Progenitor cell of endocrine pancreas (in vitro differentiated cells): ENCODE results near the gene SRP68. TPM values are rescaled to one million over a fixed set of nuclear protein-coding genes. Genes with fewer than 3 reads are reported as not detected.

ENCODE experiments used
- DNase-seq: peaks from one replicate; pipeline ENCODE4 v3.0.0; 2021; ENCODE audit warnings: low spot score; ENCODE audit not compliant: unreplicated experiment
- H3K27ac Mint-ChIP-seq: 2 replicates; pipeline ENCODE4 v1.8.0; 2021; ENCODE audit warnings: mild to moderate bottlenecking, moderate library complexity, mixed read lengths
- H3K27me3 Mint-ChIP-seq: 2 replicates; pipeline ENCODE4 v1.8.0; 2021; ENCODE audit warnings: mixed read lengths
- H3K36me3 Mint-ChIP-seq: 2 replicates; pipeline ENCODE4 v1.8.0; 2022; ENCODE audit warnings: mixed read lengths; ENCODE audit not compliant: insufficient read depth
- H3K4me1 Mint-ChIP-seq: 2 replicates; pipeline ENCODE4 v1.8.0; 2021; ENCODE audit warnings: low read depth, mixed read lengths
- H3K4me3 Mint-ChIP-seq: 2 replicates; pipeline ENCODE4 v1.8.0; 2021; ENCODE audit warnings: low read depth, mild to moderate bottlenecking, moderate library complexity, mixed read lengths
- H3K9me3 Mint-ChIP-seq: 2 replicates; pipeline ENCODE4 v1.8.0; 2021; ENCODE audit warnings: low read depth, mixed read lengths
- CTCF ChIP-seq: fragments of 200-600 bp; sonication (generic); IDR thresholded peaks from one replicate; pipeline ENCODE4 v1.5.0; 2021; ENCODE audit warnings: antibody characterized with exemption, mild to moderate bottlenecking; ENCODE audit not compliant: unreplicated experiment
- total RNA-seq: library from RNA; stranded (reverse); gene quantifications from 2 replicates; pipeline ENCODE4 v1.2.1, GENCODE V29; 2021

Gene SRP68
- total RNA-seq, 1 donor from 2014 or later: 74.9 TPM

- Mint-ChIP-seq H3K36me3 (peaks cover 17% of the 10 kb centered on the region), H3K4me1 (peaks cover 13% of the 10 kb centered on the region), H3K9me3 (no peaks in the 10 kb centered on the region), H3K4me3 (no peak overlapping the region), H3K27me3 (no peaks in the 10 kb centered on the region), H3K27ac (no peak overlapping the region)
- DNase-seq: no peak
- TF ChIP-seq CTCF: no peak
Measured at GRCh38 chr17:76088868-76089576, 16.7 kb upstream of the SRP68 start.

- Mint-ChIP-seq H3K4me1 (peaks cover 13% of the 10 kb centered on the region), H3K9me3 (no peaks in the 10 kb centered on the region), H3K27ac (no peak overlapping the region), H3K27me3 (no peaks in the 10 kb centered on the region), H3K4me3 (no peak overlapping the region), H3K36me3 (peaks cover 15% of the 10 kb centered on the region)
- TF ChIP-seq CTCF: no peak
- no peak for DNase-seq
Measured at GRCh38 chr17:76088041-76088867, 15.9 kb upstream of the SRP68 start.

- no peak for TF ChIP-seq CTCF
- DNase-seq: no peak
- H3K27ac Mint-ChIP-seq: no peak overlapping the region
- H3K36me3 Mint-ChIP-seq: peaks cover 15% of the 10 kb centered on the region
- H3K27me3 Mint-ChIP-seq: no peaks in the 10 kb centered on the region
- no peak overlapping the region for H3K4me3 Mint-ChIP-seq
- H3K9me3 Mint-ChIP-seq: no peaks in the 10 kb centered on the region
- peaks cover 13% of the 10 kb centered on the region for H3K4me1 Mint-ChIP-seq
Measured at GRCh38 chr17:76087531-76087930, 15.2 kb upstream of the SRP68 start.

- H3K9me3 Mint-ChIP-seq: no peaks in the 10 kb centered on the region
- TF ChIP-seq CTCF: no peak
- no peak overlapping the region for H3K27ac Mint-ChIP-seq
- H3K4me3 Mint-ChIP-seq: no peak overlapping the region
- no peak for DNase-seq
- H3K27me3 Mint-ChIP-seq: no peaks in the 10 kb centered on the region
- peaks cover 14% of the 10 kb centered on the region for H3K4me1 Mint-ChIP-seq
- peaks cover 15% of the 10 kb centered on the region for H3K36me3 Mint-ChIP-seq
Measured at GRCh38 chr17:76086384-76086783, 14.1 kb upstream of the SRP68 start.

GRCh38 chr17:76085731-76086366 lies 13.5 kb upstream of the SRP68 start:
- peaks cover 17% of the 10 kb centered on the region for H3K4me1 Mint-ChIP-seq

More at GRCh38 chr17:76085731-76086366, 13.5 kb upstream of the SRP68 start:
- DNase-seq: no peak
- no peak for TF ChIP-seq CTCF
- Mint-ChIP-seq H3K9me3 (no peaks in the 10 kb centered on the region), H3K4me3 (no peak overlapping the region), H3K27ac (no peak overlapping the region), H3K36me3 (peaks cover 14% of the 10 kb centered on the region), H3K27me3 (no peaks in the 10 kb centered on the region)
